Keratinocyte (primary cell): ENCODE data around the gene TUBB2B.

Source experiments
- EZH2 ChIP-seq: IDR thresholded peaks from one replicate; pipeline ENCODE4 v1.6.1; 2012; ENCODE audit warnings: inconsistent platforms, mild to moderate bottlenecking, low read length, moderate library complexity
- TF ChIP-seq, protein P1 (sequence below), 3 experiments: IDR thresholded peaks in 1 of 3; conservative IDR thresholded peaks in 1 of 3; optimal IDR thresholded peaks in 1 of 3; 2 replicates in 2 of 3; 3 replicates in 1 of 3; pipeline versions ENCODE3 to v1.5.1; 2011; ENCODE audit warnings: low read length in 3 of 3, mild to moderate bottlenecking in 3 of 3, moderate library complexity in 2 of 3, control low read depth in 1 of 3, inconsistent platforms in 1 of 3; ENCODE audit not compliant: insufficient read depth in 2 of 3; ENCODE audit errors: extremely low read depth in 1 of 3

GRCh38 chr6:3268680-3269079, 41.2 kb upstream of the TUBB2B start:
- TF ChIP-seq EZH2 = no peak
- TF ChIP-seq, protein P1, sequence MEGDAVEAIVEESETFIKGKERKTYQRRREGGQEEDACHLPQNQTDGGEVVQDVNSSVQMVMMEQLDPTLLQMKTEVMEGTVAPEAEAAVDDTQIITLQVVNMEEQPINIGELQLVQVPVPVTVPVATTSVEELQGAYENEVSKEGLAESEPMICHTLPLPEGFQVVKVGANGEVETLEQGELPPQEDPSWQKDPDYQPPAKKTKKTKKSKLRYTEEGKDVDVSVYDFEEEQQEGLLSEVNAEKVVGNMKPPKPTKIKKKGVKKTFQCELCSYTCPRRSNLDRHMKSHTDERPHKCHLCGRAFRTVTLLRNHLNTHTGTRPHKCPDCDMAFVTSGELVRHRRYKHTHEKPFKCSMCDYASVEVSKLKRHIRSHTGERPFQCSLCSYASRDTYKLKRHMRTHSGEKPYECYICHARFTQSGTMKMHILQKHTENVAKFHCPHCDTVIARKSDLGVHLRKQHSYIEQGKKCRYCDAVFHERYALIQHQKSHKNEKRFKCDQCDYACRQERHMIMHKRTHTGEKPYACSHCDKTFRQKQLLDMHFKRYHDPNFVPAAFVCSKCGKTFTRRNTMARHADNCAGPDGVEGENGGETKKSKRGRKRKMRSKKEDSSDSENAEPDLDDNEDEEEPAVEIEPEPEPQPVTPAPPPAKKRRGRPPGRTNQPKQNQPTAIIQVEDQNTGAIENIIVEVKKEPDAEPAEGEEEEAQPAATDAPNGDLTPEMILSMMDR (optimal IDR thresholded peaks at IDR 0.05 in 1 of 3, IDR thresholded peaks at IDR 0.05 in 1 of 3, conservative IDR thresholded peaks at IDR 0.05 in 1 of 3; ENCODE audit: extremely low read depth in 1 of 3, insufficient read depth in 2 of 3, low read length in 3 of 3) = no peak
